VCaP (cell line): Measurements from ENCODE around the gene ANK2.
"Not testable (repeated sequence)": the region's sequence is repeated elsewhere in the genome, so short reads cannot be mapped to it uniquely, and the experiment has no call there.

Experiments
- H3K27ac ChIP-seq: fragments of 450-650 bp; 2 replicates; pipeline ENCODE4 v1.5.1; 2017
- CTCF ChIP-seq: fragments of 450-650 bp; conservative IDR thresholded peaks from 2 replicates; pipeline ENCODE4 v1.5.1; 2017; ENCODE audit warnings: mild to moderate bottlenecking, moderate library complexity

ANK2 gene

DNA sequence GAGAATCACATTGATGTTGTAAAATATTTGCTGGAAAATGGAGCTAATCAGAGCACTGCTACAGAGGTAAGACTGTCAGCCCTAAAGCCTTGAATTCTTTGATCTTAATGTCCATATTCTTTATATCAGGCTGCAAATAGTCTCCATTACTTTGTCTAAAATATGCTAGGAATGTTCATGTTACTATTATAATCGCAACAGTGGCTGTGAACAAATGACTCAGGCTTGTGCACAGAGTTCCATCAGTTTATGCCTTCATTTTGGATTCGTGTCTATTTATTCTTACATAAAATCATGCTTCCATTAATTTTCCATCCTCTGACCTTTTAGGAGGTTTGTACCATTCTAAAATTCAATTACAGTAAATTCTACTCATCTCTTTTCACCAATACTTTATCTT, 182.7 kb downstream of the ANK2 start:
- no peak overlapping the region for H3K27ac ChIP-seq
- TF ChIP-seq CTCF, result no peak

- H3K27ac ChIP-seq, result no peak overlapping the region
- TF ChIP-seq CTCF, result no peak
Measured at GRCh38 chr4:113236916-113237315, 187.5 kb downstream of the ANK2 start.

DNA sequence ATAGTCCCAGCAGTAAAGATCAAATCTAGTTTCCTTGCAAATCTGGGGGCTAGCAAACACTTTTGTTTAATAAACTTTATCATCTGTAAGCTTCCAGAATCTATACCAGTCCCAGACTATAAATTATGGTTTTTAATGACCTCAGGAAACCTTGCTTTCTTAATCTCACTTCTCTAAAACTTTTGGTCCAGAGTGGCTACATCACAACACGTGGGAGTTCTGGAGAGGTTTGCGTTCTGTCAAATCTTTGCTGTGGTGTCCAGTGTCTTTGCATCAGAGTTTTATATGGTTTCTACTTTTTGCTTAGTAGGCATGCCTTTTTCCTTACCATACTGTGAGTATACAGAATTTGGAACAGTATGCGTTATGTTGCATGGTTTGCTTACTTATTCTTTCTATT, 193.9 kb downstream of the ANK2 start:
- H3K27ac ChIP-seq, result no peak overlapping the region
- TF ChIP-seq CTCF, result no peak

- not testable (repeated sequence) for H3K27ac ChIP-seq
Measured at GRCh38 chr4:113244747-113245146, 195.3 kb downstream of the ANK2 start.

DNA sequence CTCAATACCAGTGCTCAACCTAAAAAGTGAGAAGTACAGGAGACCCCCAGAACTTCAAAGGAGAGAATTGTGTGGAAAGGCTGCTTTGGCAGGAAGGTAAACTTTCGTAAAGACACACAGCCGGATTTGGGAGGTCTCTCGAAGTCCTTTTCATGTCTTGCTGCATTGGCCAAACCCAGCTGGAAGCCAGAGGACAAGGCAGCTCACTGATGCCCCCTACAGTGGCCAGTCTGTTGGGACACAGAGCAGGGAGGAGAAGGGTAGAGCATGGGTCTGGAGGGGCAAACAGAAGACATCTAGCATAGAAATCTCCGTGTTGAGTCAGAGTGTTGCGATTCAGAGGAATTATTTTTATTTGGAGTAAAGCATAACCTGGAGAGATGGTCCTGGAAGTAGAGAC, 198.9 kb downstream of the ANK2 start:
- TF ChIP-seq CTCF, result no peak
- no peak overlapping the region for H3K27ac ChIP-seq

- no peak for TF ChIP-seq CTCF
- H3K27ac ChIP-seq, result no peak overlapping the region
Measured at GRCh38 chr4:113255628-113256027, 206.2 kb downstream of the ANK2 start.

DNA sequence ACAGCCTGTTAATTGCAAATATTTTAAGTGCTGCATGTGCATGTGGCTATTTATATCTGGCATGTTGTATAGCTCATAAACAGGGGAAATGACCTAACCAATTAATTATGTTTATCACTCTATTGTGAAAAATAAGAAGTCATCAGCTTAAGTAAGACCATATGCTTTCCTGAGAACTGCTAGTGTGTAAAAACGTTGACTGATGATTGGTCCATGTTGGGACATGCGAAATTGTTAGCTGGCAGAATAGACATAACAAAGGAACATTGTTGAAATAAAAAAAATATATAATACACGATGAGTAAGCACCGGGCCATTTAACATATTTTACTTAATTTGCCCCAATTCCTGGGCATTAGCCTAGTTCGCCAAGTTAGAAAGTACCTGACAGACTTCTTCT, 207.5 kb downstream of the ANK2 start:
- no peak for TF ChIP-seq CTCF

GRCh38 chr4:113260688-113261087, 211.2 kb downstream of the ANK2 start:
- no peak overlapping the region for H3K27ac ChIP-seq
- no peak for TF ChIP-seq CTCF

More for the DNA sequence above, 207.5 kb downstream of the ANK2 start:
- no peak overlapping the region for H3K27ac ChIP-seq
